ENCODE results near the gene RUNDC3A. TPM values are rescaled to one million over a fixed set of nuclear protein-coding genes. Genes with fewer than 3 reads are reported as not detected.
A peak's percentile ranks its signal among the peaks of the same experiment; 100 is the strongest.

The RUNDC3A gene
- total RNA-seq, 1 donor from 2014 or later = 0.58 TPM

- Histone ChIP-seq H2AFZ (replicated peaks) (no peak overlapping the region), H3K9me3 (ENCODE audit: low read depth) (no peaks in the 10 kb centered on the region), H3K27me3 (peaks cover 3% of the 10 kb centered on the region), H3K79me2 (ENCODE audit: low read depth) (no peaks in the 10 kb centered on the region), H3K9ac (no peak overlapping the region), H3F3A (ENCODE audit: low read depth) (peaks cover 19% of the 10 kb centered on the region), H3K4me3 (no peak overlapping the region), H3K27ac (no peak overlapping the region), H4K20me1 (ENCODE audit: low read depth) (no peaks in the 10 kb centered on the region), H3K36me3 (no peaks in the 10 kb centered on the region), H3K4me2 (no peak overlapping the region), H3K4me1 (no peaks in the 10 kb centered on the region)
- Mint-ChIP-seq H3K4me1 (peaks cover 9% of the 10 kb centered on the region), H3K27ac (no peak overlapping the region), H3K4me3 (no peak overlapping the region), H3K36me3 (no peaks in the 10 kb centered on the region), H3K27me3 (ENCODE audit: insufficient read depth, low read depth) (no peaks in the 10 kb centered on the region), H3K9me3 (no peaks in the 10 kb centered on the region)
- peak; percentile 89 for DNase-seq (ENCODE audit: low spot score)
- peak; percentile 90 for TF ChIP-seq CTCF (IDR thresholded peaks at IDR 0.05)
- TF ChIP-seq EZH2 (IDR thresholded peaks at IDR 0.05) = no peak
Observed at GRCh38 chr17:44331249-44331760, 22.9 kb downstream of the RUNDC3A start.

GRCh38 chr17:44333371-44333770, 25.0 kb downstream of the RUNDC3A start:
- H3K9ac ChIP-seq = no peak overlapping the region
- no peaks in the 10 kb centered on the region for H3K27me3 ChIP-seq
- Mint-ChIP-seq H3K4me3 (no peak overlapping the region), H3K9me3 (no peaks in the 10 kb centered on the region), H3K36me3 (no peaks in the 10 kb centered on the region), H3K4me1 (peaks cover 10% of the 10 kb centered on the region), H3K27ac (no peak overlapping the region), H3K27me3 (ENCODE audit: insufficient read depth, low read depth) (peaks cover 4% of the 10 kb centered on the region)
- TF ChIP-seq EZH2phosphoT487 (IDR thresholded peaks at IDR 0.05) (no peak), CTCF (IDR thresholded peaks at IDR 0.05) (no peak), EZH2 (IDR thresholded peaks at IDR 0.05) (no peak)
- H4K20me1 ChIP-seq (ENCODE audit: low read depth) = no peaks in the 10 kb centered on the region
- H3K4me2 ChIP-seq = no peak overlapping the region
- DNase-seq (ENCODE audit: low spot score) = no peak
- H2AFZ ChIP-seq (replicated peaks) = no peak overlapping the region
- H3K4me1 ChIP-seq = no peaks in the 10 kb centered on the region
- no peaks in the 10 kb centered on the region for H3K79me2 ChIP-seq (ENCODE audit: low read depth)
- H3K9me3 ChIP-seq (ENCODE audit: low read depth) = no peaks in the 10 kb centered on the region
- no peaks in the 10 kb centered on the region for H3K36me3 ChIP-seq
- H3F3A ChIP-seq (ENCODE audit: low read depth) = peaks cover 15% of the 10 kb centered on the region
- no peak overlapping the region for H3K4me3 ChIP-seq
- H3K27ac ChIP-seq = no peak overlapping the region

GRCh38 chr17:44334315-44334714, 25.9 kb downstream of the RUNDC3A start:
- H3K4me1 Mint-ChIP-seq = peaks cover 10% of the 10 kb centered on the region
- no peak for DNase-seq (ENCODE audit: low spot score)

More at GRCh38 chr17:44334315-44334714, 25.9 kb downstream of the RUNDC3A start:
- Histone ChIP-seq H3K4me3 (no peak overlapping the region), H3K27ac (no peak overlapping the region), H3K36me3 (no peaks in the 10 kb centered on the region), H3K79me2 (ENCODE audit: low read depth) (no peaks in the 10 kb centered on the region), H3K9me3 (ENCODE audit: low read depth) (no peaks in the 10 kb centered on the region), H2AFZ (replicated peaks) (no peak overlapping the region), H3K4me1 (no peaks in the 10 kb centered on the region), H3K27me3 (no peaks in the 10 kb centered on the region), H3F3A (ENCODE audit: low read depth) (peaks cover 9% of the 10 kb centered on the region), H3K9ac (no peak overlapping the region), H3K4me2 (no peak overlapping the region), H4K20me1 (ENCODE audit: low read depth) (no peaks in the 10 kb centered on the region)
- peak overlapping the region; percentile 11 for H3K27ac Mint-ChIP-seq
- no peaks in the 10 kb centered on the region for H3K36me3 Mint-ChIP-seq
- H3K27me3 Mint-ChIP-seq (ENCODE audit: insufficient read depth, low read depth) = peaks cover 4% of the 10 kb centered on the region
- TF ChIP-seq CTCF (IDR thresholded peaks at IDR 0.05) = no peak
- TF ChIP-seq EZH2 (IDR thresholded peaks at IDR 0.05) = no peak
- TF ChIP-seq EZH2phosphoT487 (IDR thresholded peaks at IDR 0.05) = no peak
- no peak overlapping the region for H3K4me3 Mint-ChIP-seq
- H3K9me3 Mint-ChIP-seq = no peaks in the 10 kb centered on the region
